T-cell (primary cell): Measurements from ENCODE around the gene ZNF277. TPM values are rescaled to one million over a fixed set of nuclear protein-coding genes. Genes with fewer than 3 reads are reported as not detected.

ENCODE experiments used
- ATAC-seq, 4 experiments: fragments of 200-7000 bp in 3 of 4; fragments of 150-1000 bp in 1 of 4; cut with Tn5 transposase; replicated peaks in 1 of 4; 1 replicate in 3 of 4; 2 replicates in 1 of 4; pipeline ENCODE4 v1.10.0; 2021; ENCODE audit warnings: moderate library complexity in 3 of 4, mild to moderate bottlenecking in 2 of 4, moderate number of reproducible peaks in 1 of 4
- CTCF ChIA-PET, 2 donors: fragments of 300-600 bp; sonication (Branson Sonifier 250); formaldehyde crosslinking; loops; one replicate each; lab custom pipeline; 2022; ENCODE audit warnings: antibody characterized with exemption in 2 of 2; lab: Charles Lee
- POLR2A ChIA-PET, 2 donors: fragments of 300-600 bp; sonication (Branson Sonifier 250); formaldehyde crosslinking; loops; one replicate each; lab custom pipeline; 2022; ENCODE audit warnings: antibody characterized with exemption in 2 of 2; lab: Charles Lee
- DNase-seq, 35 experiments: peaks; one replicate each; pipeline versions ENCODE4 v3.0.0 to v3.0.0-alpha.2; 2013 to 2023
- H3K27ac ChIP-seq: one replicate; pipeline ENCODE4 v1.5.1; 2013; ENCODE audit warnings: low read length
- H3K27me3 ChIP-seq, 2 experiments: replicated peaks in 1 of 2; 1 replicate in 1 of 2; 2 replicates in 1 of 2; pipeline versions ENCODE4 v1.6.1 to v1.7.0; 2013; ENCODE audit warnings: low read length in 1 of 2, mixed read lengths in 1 of 2; ENCODE audit not compliant: control insufficient read depth in 2 of 2, insufficient read depth in 2 of 2; ENCODE audit errors: extremely low read depth in 1 of 2
- H3K36me3 ChIP-seq, 2 donors: 1 replicate in 1 of 2; 2 replicates in 1 of 2; pipeline versions ENCODE4 v1.6.1 to v1.7.0; 2013; ENCODE audit warnings: low read length in 1 of 2; ENCODE audit not compliant: control insufficient read depth in 2 of 2, insufficient read depth in 1 of 2; ENCODE audit errors: extremely low read depth in 1 of 2
- H3K4me1 ChIP-seq, 2 experiments: 1 replicate in 1 of 2; 2 replicates in 1 of 2; pipeline versions ENCODE4 v1.6.1 to v1.7.0; 2013; ENCODE audit warnings: low read length in 2 of 2, mixed read lengths in 1 of 2; ENCODE audit not compliant: insufficient read depth in 2 of 2, control insufficient read depth in 1 of 2; ENCODE audit errors: extremely low read depth in 1 of 2
- H3K4me3 ChIP-seq, 2 donors: 1 replicate in 1 of 2; 2 replicates in 1 of 2; pipeline versions ENCODE4 v1.5.1 to v1.7.0; 2013; ENCODE audit warnings: mild to moderate bottlenecking in 2 of 2, low read length in 1 of 2, moderate library complexity in 1 of 2; ENCODE audit not compliant: control insufficient read depth in 1 of 2; ENCODE audit errors: extremely low read depth in 1 of 2
- H3K9me3 ChIP-seq: 2 replicates; pipeline ENCODE4 v1.7.0; 2013
- H3K27ac Mint-ChIP-seq, 2 donors: one replicate each; pipeline ENCODE4 v1.8.0; 2020 to 2021; ENCODE audit warnings: mild to moderate bottlenecking in 2 of 2, mixed read lengths in 2 of 2
- H3K27me3 Mint-ChIP-seq, 2 donors: one replicate each; pipeline ENCODE4 v1.8.0; 2021 to 2022; ENCODE audit warnings: mixed read lengths in 2 of 2
- H3K36me3 Mint-ChIP-seq: one replicate; pipeline ENCODE4 v1.8.0; 2021; ENCODE audit warnings: mixed read lengths
- H3K4me1 Mint-ChIP-seq, 3 donors: one replicate each; pipeline ENCODE4 v1.8.0; 2020 to 2022; ENCODE audit warnings: mixed read lengths in 3 of 3, mild to moderate bottlenecking in 1 of 3
- H3K4me3 Mint-ChIP-seq, 3 donors: one replicate each; pipeline ENCODE4 v1.8.0; 2020 to 2022; ENCODE audit warnings: mild to moderate bottlenecking in 3 of 3, mixed read lengths in 3 of 3, moderate library complexity in 3 of 3
- H3K9me3 Mint-ChIP-seq, 3 donors: one replicate each; pipeline ENCODE4 v1.8.0; 2020 to 2022; ENCODE audit warnings: mixed read lengths in 3 of 3
- WGBS: methylation state at CpG from one replicate; pipeline ENCODE4 v1.1.5; 2013; ENCODE audit warnings: missing lambda C conversion rate; ENCODE audit not compliant: insufficient coverage; 5-methylcytosine and 5-hydroxymethylcytosine counted together
- total RNA-seq, 35 experiments: library from RNA in 6 of 35; stranded (reverse) in 6 of 35; fragments of 120-200 nt in 1 of 35; gene quantifications; one replicate each; pipeline versions ENCODE4 v1.2.1 to v1.2.4 and lab custom pipeline; 2013 to 2026

ZNF277 gene
- total RNA-seq, 5 donors from 2014 or later (not counting 1 experiment from before 2014, with no cell fraction given), result 26.6 to 31.4 (median 30.2) TPM

- H3K27ac Mint-ChIP-seq, result no peak overlapping the region
- no peak for DNase-seq
- 83% methylated on average over 1 of the region's 1 CpG for WGBS
- ChIA-PET CTCF (no interaction called here), POLR2A (no interaction called here)
- H3K27ac ChIP-seq, result no peak overlapping the region
- no peak overlapping the region for H3K4me3 ChIP-seq
- ATAC-seq, result no peak
- H3K4me1 Mint-ChIP-seq, result no peaks in the 10 kb centered on the region
- H3K36me3 ChIP-seq, result no peaks in the 10 kb centered on the region
- H3K36me3 Mint-ChIP-seq, result no peaks in the 10 kb centered on the region
- H3K27me3 ChIP-seq, result peaks cover 0 to 8% of the 10 kb centered on the region in 2 experiments
- no peak overlapping the region for H3K4me3 Mint-ChIP-seq
- H3K4me1 ChIP-seq, result no peaks in the 10 kb centered on the region
- H3K9me3 ChIP-seq, result no peaks in the 10 kb centered on the region
- peaks cover 9 to 15% of the 10 kb centered on the region in 2 donors for H3K27me3 Mint-ChIP-seq
- H3K9me3 Mint-ChIP-seq, result peaks cover 0 to 3% (median 0%) of the 10 kb centered on the region in 3 donors
Measured at GRCh38 chr7:112364388-112364787, 157.9 kb downstream of the ZNF277 start.

- WGBS, result 94% methylated on average over 2 of the region's 3 CpGs
- H3K27ac Mint-ChIP-seq, result no peak overlapping the region
- ATAC-seq, result no peak
- no peaks in the 10 kb centered on the region for H3K9me3 Mint-ChIP-seq
- Histone ChIP-seq H3K4me1 (no peaks in the 10 kb centered on the region), H3K36me3 (no peaks in the 10 kb centered on the region), H3K27ac (no peak overlapping the region), H3K27me3 (peaks cover 0 to 8% of the 10 kb centered on the region in 2 experiments), H3K4me3 (no peak overlapping the region), H3K9me3 (no peaks in the 10 kb centered on the region)
- H3K4me3 Mint-ChIP-seq, result no peak overlapping the region
- no peak for DNase-seq
- no peaks in the 10 kb centered on the region for H3K36me3 Mint-ChIP-seq
- ChIA-PET CTCF (no interaction called here), POLR2A (no interaction called here)
- no peaks in the 10 kb centered on the region for H3K4me1 Mint-ChIP-seq
- peaks cover 9 to 15% of the 10 kb centered on the region in 2 donors for H3K27me3 Mint-ChIP-seq
Measured at GRCh38 chr7:112365551-112365950, 159.1 kb downstream of the ZNF277 start.

- Histone ChIP-seq H3K36me3 (no peaks in the 10 kb centered on the region), H3K4me1 (no peaks in the 10 kb centered on the region), H3K27me3 (peaks cover 0 to 8% of the 10 kb centered on the region in 2 experiments), H3K9me3 (no peaks in the 10 kb centered on the region), H3K4me3 (no peak overlapping the region), H3K27ac (no peak overlapping the region)
- Mint-ChIP-seq H3K36me3 (no peaks in the 10 kb centered on the region), H3K27ac (no peak overlapping the region), H3K27me3 (peaks cover 5 to 8% of the 10 kb centered on the region in 2 donors), H3K4me1 (no peaks in the 10 kb centered on the region), H3K4me3 (no peak overlapping the region), H3K9me3 (no peaks in the 10 kb centered on the region)
- CTCF ChIA-PET, result no interaction called here
- ATAC-seq, result no peak
- DNase-seq, result no peak
- POLR2A ChIA-PET, result no interaction called here
- WGBS, result no CpG with 5 or more reads among the region's 1 CpG
Measured at GRCh38 chr7:112366886-112367285, 160.4 kb downstream of the ZNF277 start.

DNA sequence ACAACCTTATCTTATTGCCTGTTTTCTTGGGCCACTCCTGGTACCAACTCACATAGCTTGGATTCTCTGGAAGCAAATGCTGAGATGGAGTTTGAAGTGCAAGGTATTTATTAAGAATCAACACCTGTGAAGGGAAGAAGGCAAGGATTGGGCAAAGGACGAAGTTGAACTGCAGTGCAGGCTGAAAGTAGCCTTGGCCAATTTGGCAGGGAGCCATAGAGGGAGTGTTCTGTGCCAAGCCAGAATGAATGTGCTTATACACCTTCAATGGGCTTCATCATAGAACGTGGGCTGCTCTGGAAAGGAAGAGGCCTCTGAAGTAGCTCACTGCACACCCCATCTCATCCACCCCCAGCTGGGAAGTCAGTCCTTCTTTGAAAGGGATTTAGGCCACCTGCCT, 163.9 kb downstream of the ZNF277 start:
- WGBS, result 50% methylated on average over 1 of the region's 2 CpGs
- Mint-ChIP-seq H3K4me1 (no peaks in the 10 kb centered on the region), H3K27ac (no peak overlapping the region), H3K9me3 (no peaks in the 10 kb centered on the region), H3K36me3 (no peaks in the 10 kb centered on the region), H3K4me3 (no peak overlapping the region), H3K27me3 (no peaks in the 10 kb centered on the region)
- Histone ChIP-seq H3K9me3 (no peaks in the 10 kb centered on the region), H3K4me3 (no peak overlapping the region), H3K27ac (no peak overlapping the region), H3K27me3 (no peaks in the 10 kb centered on the region), H3K4me1 (no peaks in the 10 kb centered on the region), H3K36me3 (no peaks in the 10 kb centered on the region)
- ChIA-PET POLR2A (no interaction called here), CTCF (no interaction called here)
- ATAC-seq (no peak), DNase-seq (no peak)

- Histone ChIP-seq H3K27me3 (no peaks in the 10 kb centered on the region), H3K4me1 (no peaks in the 10 kb centered on the region), H3K9me3 (no peaks in the 10 kb centered on the region), H3K4me3 (no peak overlapping the region), H3K36me3 (no peaks in the 10 kb centered on the region), H3K27ac (no peak overlapping the region)
- DNase-seq (no peak), ATAC-seq (no peak)
- H3K9me3 Mint-ChIP-seq, result no peaks in the 10 kb centered on the region
- H3K27ac Mint-ChIP-seq, result no peak overlapping the region
- POLR2A ChIA-PET, result no interaction called here
- CTCF ChIA-PET, result no interaction called here
- H3K4me1 Mint-ChIP-seq, result no peaks in the 10 kb centered on the region
- H3K36me3 Mint-ChIP-seq, result no peaks in the 10 kb centered on the region
- no peak overlapping the region for H3K4me3 Mint-ChIP-seq
- H3K27me3 Mint-ChIP-seq, result no peaks in the 10 kb centered on the region
- no CpG with 5 or more reads among the region's 2 CpGs for WGBS
Measured at GRCh38 chr7:112371701-112372100, 165.2 kb downstream of the ZNF277 start.

GRCh38 chr7:112372101-112372500, 165.6 kb downstream of the ZNF277 start:
- Histone ChIP-seq H3K27me3 (no peaks in the 10 kb centered on the region), H3K4me3 (no peak overlapping the region), H3K9me3 (no peaks in the 10 kb centered on the region), H3K4me1 (no peaks in the 10 kb centered on the region), H3K27ac (no peak overlapping the region), H3K36me3 (no peaks in the 10 kb centered on the region)
- ChIA-PET CTCF (no interaction called here), POLR2A (no interaction called here)
- H3K36me3 Mint-ChIP-seq, result no peaks in the 10 kb centered on the region
- H3K27me3 Mint-ChIP-seq, result no peaks in the 10 kb centered on the region
- H3K27ac Mint-ChIP-seq, result no peak overlapping the region
- no peak overlapping the region for H3K4me3 Mint-ChIP-seq
- DNase-seq (no peak), ATAC-seq (no peak)
- no peaks in the 10 kb centered on the region for H3K9me3 Mint-ChIP-seq
- no peaks in the 10 kb centered on the region for H3K4me1 Mint-ChIP-seq
- no CpG with 5 or more reads among the region's 1 CpG for WGBS

GRCh38 chr7:112377593-112377992, 171.1 kb downstream of the ZNF277 start:
- Mint-ChIP-seq H3K36me3 (no peaks in the 10 kb centered on the region), H3K9me3 (peaks cover 0 to 5% (median 5%) of the 10 kb centered on the region in 3 donors), H3K4me3 (no peak overlapping the region), H3K27me3 (no peaks in the 10 kb centered on the region), H3K27ac (no peak overlapping the region), H3K4me1 (peaks cover 1 to 6% (median 4%) of the 10 kb centered on the region in 3 donors)
- H3K4me1 ChIP-seq, result no peaks in the 10 kb centered on the region
- no peaks in the 10 kb centered on the region for H3K27me3 ChIP-seq
- no peak overlapping the region for H3K27ac ChIP-seq
- H3K36me3 ChIP-seq, result no peaks in the 10 kb centered on the region
- ChIA-PET POLR2A (no interaction called here), CTCF (no interaction called here)
- H3K9me3 ChIP-seq, result no peaks in the 10 kb centered on the region
- ATAC-seq (no peak), DNase-seq (no peak)
- WGBS, result no CpG with 5 or more reads among the region's 1 CpG
- H3K4me3 ChIP-seq, result no peak overlapping the region
